ENCODE measurements around the gene ANKRD13C. TPM values are rescaled to one million over a fixed set of nuclear protein-coding genes. Genes with fewer than 3 reads are reported as not detected.

ANKRD13C gene
- 15.6 and 21.6 TPM in 2 replicates for total RNA-seq

GRCh38 chr1:70354332-70355110 is at the start of gene ANKRD13C:
Gene ANKRD13C (minus strand): TSS chr1:70354722. CDS start chr1:70354408, 314 bp downstream.

GRCh38 chr1:70221238-70222121 is 133.0 kb downstream of the ANKRD13C start, which contains the start of gene SRSF11:
Gene SRSF11 (plus strand): TSS chr1:70221380. CDS start chr1:70221637, 257 bp downstream.

Other genes with a start within 250 kb of the ANKRD13C start
- 13.5 and 13.8 TPM in 2 replicates for gene LRRC40, start 149.1 kb downstream of the ANKRD13C start, total RNA-seq
- gene SRSF11, start 133.3 kb downstream of the ANKRD13C start, total RNA-seq, result 41.5 and 56.5 TPM in 2 replicates
- gene CTH, start 56.5 kb upstream of the ANKRD13C start, total RNA-seq, result 7.6 and 11.8 TPM in 2 replicates